SU-DHL-6 (cell line): ENCODE data around the gene TTC12.

Experiments
- H2AFZ ChIP-seq: fragments of 200-600 bp; sonication (generic); 2 replicates; pipeline ENCODE4 v1.6.1; 2014; ENCODE audit warnings: low read depth, mild to moderate bottlenecking, moderate library complexity, mixed read lengths, antibody characterized with exemption, low read length; ENCODE audit not compliant: severe bottlenecking
- H3F3A ChIP-seq: fragments of 200-600 bp; shearing (Covaris generic); 2 replicates; pipeline ENCODE4 v1.6.0; 2016; ENCODE audit warnings: antibody characterized with exemption, mild to moderate bottlenecking; ENCODE audit not compliant: insufficient read depth
- H3K27ac ChIP-seq: fragments of 200-600 bp; sonication (generic); 2 replicates; pipeline ENCODE4 v1.5.1; 2016; ENCODE audit warnings: low read depth, mild to moderate bottlenecking, low read length, moderate library complexity, mixed read lengths
- H3K27me3 ChIP-seq: fragments of 200-600 bp; sonication (generic), shearing (Covaris generic); 2 replicates; pipeline ENCODE4 v1.6.0; 2014; ENCODE audit warnings: mild to moderate bottlenecking, low read length
- H3K36me3 ChIP-seq: fragments of 200-600 bp; sonication (generic); 2 replicates; pipeline ENCODE4 v1.6.1; 2014; ENCODE audit warnings: mild to moderate bottlenecking, low read length, mixed read lengths
- H3K4me2 ChIP-seq: fragments of 300-600, 200-600 bp; shearing (Covaris generic), sonication (generic); 2 replicates; pipeline ENCODE4 v1.6.0; 2014; ENCODE audit warnings: low read length, low read depth, mild to moderate bottlenecking; ENCODE audit not compliant: poor library complexity, severe bottlenecking
- H3K4me3 ChIP-seq: fragments of 200-600 bp; sonication (generic); 2 replicates; pipeline ENCODE4 v1.5.1; 2014; ENCODE audit warnings: antibody characterized with exemption, low read length, mild to moderate bottlenecking, mixed read lengths; ENCODE audit not compliant: insufficient read depth, poor library complexity, severe bottlenecking
- H3K79me2 ChIP-seq: fragments of 200-600 bp; sonication (generic); 2 replicates; pipeline ENCODE4 v1.6.1; 2014; ENCODE audit warnings: mild to moderate bottlenecking, low read length, moderate library complexity; ENCODE audit not compliant: insufficient read depth
- H3K9ac ChIP-seq: fragments of 200-600 bp; sonication (generic); 2 replicates; pipeline ENCODE4 v1.7.0; 2014; ENCODE audit warnings: mild to moderate bottlenecking, low read length
- H3K9me2 ChIP-seq: fragments of 200-600 bp; sonication (generic); replicated peaks from 2 replicates; pipeline ENCODE4 v1.6.1; 2014; ENCODE audit warnings: low read length; ENCODE audit not compliant: insufficient read depth
- H3K9me3 ChIP-seq: fragments of 200-600 bp; sonication (generic); 2 replicates; pipeline ENCODE4 v1.6.1; 2014; ENCODE audit warnings: low read length, mixed read lengths; ENCODE audit not compliant: insufficient read depth
- H4K20me1 ChIP-seq: fragments of 200-600 bp; sonication (generic); 2 replicates; pipeline ENCODE4 v1.6.1; 2014; ENCODE audit warnings: low read depth, mild to moderate bottlenecking, antibody characterized with exemption, low read length, moderate library complexity, mixed read lengths
- EZH2phosphoT487 ChIP-seq: fragments of 200-600 bp; sonication (generic), shearing (Covaris generic); conservative IDR thresholded peaks from 2 replicates; pipeline ENCODE4 v1.6.1; 2018; ENCODE audit warnings: mild to moderate bottlenecking, antibody characterized with exemption, low read length, moderate library complexity, mixed read lengths
- TF ChIP-seq, protein P1 (sequence below): fragments of 200-600 bp; sonication (generic); IDR thresholded peaks from one replicate; pipeline ENCODE4 v1.5.1; 2017; ENCODE audit warnings: antibody characterized with exemption, mild to moderate bottlenecking, low read length, moderate library complexity; ENCODE audit not compliant: insufficient read depth, poor library complexity, severe bottlenecking

The TTC12 gene

DNA sequence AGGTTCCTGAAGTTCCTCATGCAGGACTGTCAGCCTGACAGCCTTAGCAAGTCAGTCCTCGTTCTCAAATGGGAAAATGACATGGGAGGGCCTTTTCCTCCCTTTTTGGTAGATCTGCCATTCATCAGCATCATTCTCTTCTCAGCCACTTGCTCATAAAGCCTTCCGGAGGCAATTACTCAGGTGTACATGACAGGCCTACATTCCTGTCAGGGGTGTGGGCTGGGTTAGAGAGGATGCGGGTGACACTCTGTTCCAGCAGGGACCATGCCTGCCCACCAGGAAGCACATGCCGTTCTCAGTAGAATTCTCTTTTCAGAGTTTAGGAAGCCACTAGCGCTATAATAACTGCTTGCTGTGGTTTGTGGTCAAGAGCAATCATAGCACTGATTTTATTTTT lies 49.0 kb downstream of the TTC12 start:
- no peaks in the 10 kb centered on the region for H3F3A ChIP-seq
- no peak for TF ChIP-seq EZH2phosphoT487
- TF ChIP-seq, protein P1, sequence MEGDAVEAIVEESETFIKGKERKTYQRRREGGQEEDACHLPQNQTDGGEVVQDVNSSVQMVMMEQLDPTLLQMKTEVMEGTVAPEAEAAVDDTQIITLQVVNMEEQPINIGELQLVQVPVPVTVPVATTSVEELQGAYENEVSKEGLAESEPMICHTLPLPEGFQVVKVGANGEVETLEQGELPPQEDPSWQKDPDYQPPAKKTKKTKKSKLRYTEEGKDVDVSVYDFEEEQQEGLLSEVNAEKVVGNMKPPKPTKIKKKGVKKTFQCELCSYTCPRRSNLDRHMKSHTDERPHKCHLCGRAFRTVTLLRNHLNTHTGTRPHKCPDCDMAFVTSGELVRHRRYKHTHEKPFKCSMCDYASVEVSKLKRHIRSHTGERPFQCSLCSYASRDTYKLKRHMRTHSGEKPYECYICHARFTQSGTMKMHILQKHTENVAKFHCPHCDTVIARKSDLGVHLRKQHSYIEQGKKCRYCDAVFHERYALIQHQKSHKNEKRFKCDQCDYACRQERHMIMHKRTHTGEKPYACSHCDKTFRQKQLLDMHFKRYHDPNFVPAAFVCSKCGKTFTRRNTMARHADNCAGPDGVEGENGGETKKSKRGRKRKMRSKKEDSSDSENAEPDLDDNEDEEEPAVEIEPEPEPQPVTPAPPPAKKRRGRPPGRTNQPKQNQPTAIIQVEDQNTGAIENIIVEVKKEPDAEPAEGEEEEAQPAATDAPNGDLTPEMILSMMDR: no peak
- H3K27ac ChIP-seq: no peak overlapping the region
- no peak overlapping the region for H3K4me2 ChIP-seq
- H4K20me1 ChIP-seq: no peaks in the 10 kb centered on the region
- H3K27me3 ChIP-seq: no peaks in the 10 kb centered on the region
- no peaks in the 10 kb centered on the region for H3K9me3 ChIP-seq
- no peak overlapping the region for H3K9ac ChIP-seq
- no peak overlapping the region for H2AFZ ChIP-seq
- H3K36me3 ChIP-seq: no peaks in the 10 kb centered on the region
- H3K4me3 ChIP-seq: no peak overlapping the region
- no peaks in the 10 kb centered on the region for H3K79me2 ChIP-seq
- no peaks in the 10 kb centered on the region for H3K9me2 ChIP-seq

DNA sequence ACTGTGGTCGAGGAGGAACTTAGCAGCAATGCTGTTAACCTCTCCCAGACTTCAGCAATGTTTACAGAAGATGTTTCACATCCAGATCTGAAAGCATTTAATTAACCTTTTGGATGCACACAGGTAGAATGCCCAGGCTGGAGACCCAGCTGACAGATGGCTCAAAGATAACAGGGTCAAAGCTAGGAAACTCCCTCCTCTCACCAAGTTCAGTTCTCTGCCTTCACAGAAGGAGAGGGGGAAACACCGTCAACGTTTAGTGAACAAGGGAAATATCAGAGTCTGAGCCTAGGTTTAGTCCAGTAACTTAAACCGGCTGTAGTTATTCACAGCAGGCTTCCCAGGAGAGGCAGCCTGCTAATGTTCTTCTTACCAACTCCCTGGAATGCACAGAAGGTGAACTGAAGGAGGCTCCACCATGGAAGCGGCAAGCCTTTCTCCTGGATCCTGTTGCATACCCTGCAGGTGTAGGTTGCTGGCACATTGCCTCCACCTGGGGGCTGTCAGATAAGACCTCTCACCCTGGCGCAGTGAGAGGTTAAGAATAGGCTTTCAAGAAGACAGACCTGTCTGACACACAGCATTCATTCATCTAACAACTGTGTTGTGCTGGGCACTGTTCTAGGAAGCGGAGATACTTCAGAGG lies 49.7 kb downstream of the TTC12 start:
- H3K4me2 ChIP-seq: no peak overlapping the region
- H3K27me3 ChIP-seq: no peaks in the 10 kb centered on the region
- no peaks in the 10 kb centered on the region for H3K9me2 ChIP-seq
- no peaks in the 10 kb centered on the region for H3F3A ChIP-seq
- H3K27ac ChIP-seq: no peak overlapping the region
- no peak overlapping the region for H3K9ac ChIP-seq
- no peaks in the 10 kb centered on the region for H3K79me2 ChIP-seq
- H3K9me3 ChIP-seq: no peaks in the 10 kb centered on the region
- H2AFZ ChIP-seq: no peak overlapping the region
- TF ChIP-seq, protein P1: no peak
- no peak for TF ChIP-seq EZH2phosphoT487
- H3K36me3 ChIP-seq: no peaks in the 10 kb centered on the region
- no peak overlapping the region for H3K4me3 ChIP-seq
- H4K20me1 ChIP-seq: no peaks in the 10 kb centered on the region

DNA sequence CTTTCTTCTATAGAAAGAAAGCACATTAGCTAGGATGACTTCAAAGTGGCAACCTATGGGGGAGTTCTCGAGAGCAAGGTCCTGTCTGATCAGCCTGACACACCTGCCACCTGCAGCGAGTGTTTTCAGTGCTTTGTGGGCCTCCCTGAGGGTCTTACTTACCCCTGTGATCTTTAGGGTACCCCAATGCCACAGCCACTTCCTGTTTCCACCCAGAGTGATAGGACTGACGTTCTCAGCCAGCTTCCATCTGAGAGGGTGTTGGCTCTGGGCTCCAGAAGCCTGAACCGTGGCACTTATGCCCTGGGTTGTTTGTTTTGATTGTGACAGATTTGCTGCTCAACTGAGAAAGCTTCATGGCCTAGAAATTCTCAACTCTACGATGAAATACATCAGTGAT lies 51.5 kb downstream of the TTC12 start:
- Histone ChIP-seq H2AFZ (no peak overlapping the region), H3K9me3 (no peaks in the 10 kb centered on the region), H3K4me2 (no peak overlapping the region), H3K4me3 (no peak overlapping the region), H3K36me3 (no peaks in the 10 kb centered on the region), H3K79me2 (no peaks in the 10 kb centered on the region), H3F3A (no peaks in the 10 kb centered on the region), H3K27me3 (no peaks in the 10 kb centered on the region), H3K9ac (no peak overlapping the region), H3K9me2 (no peaks in the 10 kb centered on the region), H4K20me1 (no peaks in the 10 kb centered on the region), H3K27ac (no peak overlapping the region)
- TF ChIP-seq, protein P1: no peak
- no peak for TF ChIP-seq EZH2phosphoT487
